Right lobe of liver (tissue), 4 donors: ENCODE measurements around the gene RBM15B.

Experiments used
- POLR2A ChIP-seq: fragments of 450-650 bp; IDR thresholded peaks from one replicate; pipeline ENCODE4 v1.6.1; 2017; ENCODE audit warnings: antibody characterized with exemption, mild to moderate bottlenecking
- TF ChIP-seq, protein P1 (sequence below), 4 donors: fragments of 200-600 bp in 3 of 4; fragments of 450-650 bp in 1 of 4; IDR thresholded peaks; one replicate each; pipeline versions ENCODE4 v1.5.1 to v1.8.0; 2016 to 2022; ENCODE audit warnings: antibody characterized with exemption in 4 of 4, mild to moderate bottlenecking in 2 of 4
- donor health status: DM: no; HTN: no; CAD: no.
- donor health status: DM: no; HTN: no; CAD: no.
- donor health status: DM: no; HTN: yes; CAD: no.

DNA sequence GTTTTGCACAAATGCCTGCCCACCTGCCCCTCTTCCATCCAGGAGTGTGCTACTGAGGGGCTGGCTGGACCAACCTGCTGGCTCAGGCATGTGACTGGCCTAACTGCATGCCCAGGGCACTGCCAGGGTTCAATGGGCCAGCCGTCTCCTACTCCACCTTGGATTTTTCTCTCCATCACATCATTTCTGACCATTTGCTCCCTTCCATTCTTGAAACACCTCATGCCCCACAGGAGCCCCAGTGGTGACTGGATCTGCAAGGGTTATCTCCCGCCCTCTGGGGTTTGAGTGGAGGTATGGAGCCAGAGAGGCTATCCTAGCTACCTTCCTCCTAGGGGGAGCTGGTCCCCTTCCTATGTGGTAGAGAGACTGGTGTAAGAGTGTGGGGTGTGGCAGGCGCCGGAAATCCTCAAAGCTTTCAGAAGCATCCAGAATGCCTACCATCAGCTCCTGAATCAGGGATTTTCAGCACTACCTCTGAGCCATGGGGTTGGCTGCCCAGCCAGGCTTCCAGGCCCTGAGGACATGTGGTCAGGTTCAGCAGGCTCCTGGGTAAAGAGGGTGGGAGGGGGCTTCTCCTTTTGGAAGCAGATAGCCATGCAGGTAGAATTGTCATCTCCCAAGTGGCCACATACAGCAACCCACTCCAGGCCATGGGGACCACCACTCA lies 8.9 kb upstream of the RBM15B start:
- no peak for TF ChIP-seq POLR2A
- TF ChIP-seq, protein P1, sequence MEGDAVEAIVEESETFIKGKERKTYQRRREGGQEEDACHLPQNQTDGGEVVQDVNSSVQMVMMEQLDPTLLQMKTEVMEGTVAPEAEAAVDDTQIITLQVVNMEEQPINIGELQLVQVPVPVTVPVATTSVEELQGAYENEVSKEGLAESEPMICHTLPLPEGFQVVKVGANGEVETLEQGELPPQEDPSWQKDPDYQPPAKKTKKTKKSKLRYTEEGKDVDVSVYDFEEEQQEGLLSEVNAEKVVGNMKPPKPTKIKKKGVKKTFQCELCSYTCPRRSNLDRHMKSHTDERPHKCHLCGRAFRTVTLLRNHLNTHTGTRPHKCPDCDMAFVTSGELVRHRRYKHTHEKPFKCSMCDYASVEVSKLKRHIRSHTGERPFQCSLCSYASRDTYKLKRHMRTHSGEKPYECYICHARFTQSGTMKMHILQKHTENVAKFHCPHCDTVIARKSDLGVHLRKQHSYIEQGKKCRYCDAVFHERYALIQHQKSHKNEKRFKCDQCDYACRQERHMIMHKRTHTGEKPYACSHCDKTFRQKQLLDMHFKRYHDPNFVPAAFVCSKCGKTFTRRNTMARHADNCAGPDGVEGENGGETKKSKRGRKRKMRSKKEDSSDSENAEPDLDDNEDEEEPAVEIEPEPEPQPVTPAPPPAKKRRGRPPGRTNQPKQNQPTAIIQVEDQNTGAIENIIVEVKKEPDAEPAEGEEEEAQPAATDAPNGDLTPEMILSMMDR (IDR thresholded peaks at IDR 0.05) = no peak
